ENCODE measurements around the gene AMIGO2. TPM values are rescaled to one million over a fixed set of nuclear protein-coding genes. Genes with fewer than 3 reads are reported as not detected.

Gene AMIGO2
- total RNA-seq, 1 experiment from 2014 or later = 8.6 TPM

DNA sequence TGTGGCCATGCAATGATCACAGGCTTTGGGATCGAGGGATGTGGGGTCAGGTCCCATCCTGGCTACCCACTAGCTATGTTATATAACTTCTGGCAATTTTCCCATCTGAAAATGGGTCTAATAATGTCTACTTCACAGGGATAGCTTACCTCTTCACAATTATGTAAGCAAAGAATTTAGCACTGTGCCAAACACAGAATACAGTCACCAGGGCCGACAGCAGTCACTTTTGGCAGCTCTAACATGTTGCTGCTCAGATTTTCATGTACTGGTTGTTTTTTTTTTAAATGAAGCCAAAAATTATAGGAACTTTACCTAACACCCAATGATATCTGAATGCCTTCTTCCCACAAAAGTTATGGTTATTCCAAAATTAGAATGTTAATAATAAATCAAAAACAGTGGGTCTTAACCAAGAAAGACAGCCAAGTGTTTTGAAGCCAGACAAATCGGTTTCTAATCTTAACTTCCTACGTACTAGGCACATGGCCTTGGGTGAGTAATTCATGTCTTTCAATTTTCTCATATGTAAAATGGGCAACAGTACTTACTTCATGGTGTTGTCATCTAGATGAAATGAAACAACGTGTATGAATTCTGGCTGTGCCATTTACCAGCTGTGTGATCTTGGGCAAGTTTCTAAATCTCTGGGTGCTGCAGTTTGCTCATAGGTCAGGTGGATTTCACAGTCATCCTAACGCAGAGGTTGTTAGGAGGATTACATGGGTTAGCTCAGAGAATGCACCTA lies 13.3 kb downstream of the AMIGO2 start:
- Histone ChIP-seq H3K27me3 (ENCODE audit: insufficient read depth, low read length) (no peaks in the 10 kb centered on the region), H2AK5ac (ENCODE audit: insufficient read length, low read length) (no peak overlapping the region), H4K8ac (replicated peaks; ENCODE audit: insufficient read length, low read depth, low read length) (no peak overlapping the region), H3K9ac (ENCODE audit: extremely low read depth, insufficient read length, low read length) (no peak overlapping the region), H3K23me2 (ENCODE audit: insufficient read length, low read depth, low read length, poor library complexity, severe bottlenecking) (no peaks in the 10 kb centered on the region), H3K14ac (ENCODE audit: insufficient read depth, low read length) (no peak overlapping the region), H3K4ac (ENCODE audit: low read depth, low read length) (no peak overlapping the region), H2BK5ac (ENCODE audit: insufficient read length, low read length) (no peak overlapping the region), H3K79me1 (ENCODE audit: insufficient read depth, low read depth, low read length, poor library complexity, severe bottlenecking) (no peaks in the 10 kb centered on the region), H3K27ac (ENCODE audit: insufficient read length, low read depth, low read length) (no peak overlapping the region), H4K20me1 (ENCODE audit: control insufficient read depth, insufficient read depth, insufficient read length) (no peaks in the 10 kb centered on the region), H2BK15ac (ENCODE audit: low read depth, low read length) (no peak overlapping the region), H3T11ph (ENCODE audit: low read length) (no peak overlapping the region), H2BK12ac (ENCODE audit: insufficient read length, low read depth, low read length) (no peak overlapping the region), H2BK120ac (ENCODE audit: low read depth, low read length, poor library complexity, severe bottlenecking) (no peak overlapping the region), H3K79me2 (ENCODE audit: insufficient read depth, low read length) (no peaks in the 10 kb centered on the region), H3K4me2 (ENCODE audit: insufficient read depth, insufficient read length, low read length) (no peak overlapping the region), H3K9me3 (ENCODE audit: control insufficient read depth, low read depth, low read length) (no peaks in the 10 kb centered on the region), H4K5ac (ENCODE audit: insufficient read length, low read depth, low read length) (no peak overlapping the region), H3K23ac (ENCODE audit: insufficient read length, low read depth, low read length) (no peak overlapping the region), H4K91ac (ENCODE audit: insufficient read length, low read depth, low read length) (no peak overlapping the region), H2AFZ (ENCODE audit: low read length) (no peak overlapping the region), H3K56ac (ENCODE audit: insufficient read length, low read depth, low read length) (no peak overlapping the region), H3K18ac (ENCODE audit: insufficient read length, low read depth, low read length) (no peak overlapping the region), H3K4me1 (ENCODE audit: insufficient read depth, low read length) (peaks cover 3% of the 10 kb centered on the region; the same call in 1 of the 2 replicates), H2BK20ac (ENCODE audit: low read depth, low read length, poor library complexity, severe bottlenecking) (no peak overlapping the region)
- H3K4me3 Mint-ChIP-seq = no peak overlapping the region
- TF ChIP-seq, protein P1, sequence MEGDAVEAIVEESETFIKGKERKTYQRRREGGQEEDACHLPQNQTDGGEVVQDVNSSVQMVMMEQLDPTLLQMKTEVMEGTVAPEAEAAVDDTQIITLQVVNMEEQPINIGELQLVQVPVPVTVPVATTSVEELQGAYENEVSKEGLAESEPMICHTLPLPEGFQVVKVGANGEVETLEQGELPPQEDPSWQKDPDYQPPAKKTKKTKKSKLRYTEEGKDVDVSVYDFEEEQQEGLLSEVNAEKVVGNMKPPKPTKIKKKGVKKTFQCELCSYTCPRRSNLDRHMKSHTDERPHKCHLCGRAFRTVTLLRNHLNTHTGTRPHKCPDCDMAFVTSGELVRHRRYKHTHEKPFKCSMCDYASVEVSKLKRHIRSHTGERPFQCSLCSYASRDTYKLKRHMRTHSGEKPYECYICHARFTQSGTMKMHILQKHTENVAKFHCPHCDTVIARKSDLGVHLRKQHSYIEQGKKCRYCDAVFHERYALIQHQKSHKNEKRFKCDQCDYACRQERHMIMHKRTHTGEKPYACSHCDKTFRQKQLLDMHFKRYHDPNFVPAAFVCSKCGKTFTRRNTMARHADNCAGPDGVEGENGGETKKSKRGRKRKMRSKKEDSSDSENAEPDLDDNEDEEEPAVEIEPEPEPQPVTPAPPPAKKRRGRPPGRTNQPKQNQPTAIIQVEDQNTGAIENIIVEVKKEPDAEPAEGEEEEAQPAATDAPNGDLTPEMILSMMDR (conservative IDR thresholded peaks at IDR 0.05) = no peak
- H3K4me1 Mint-ChIP-seq = peaks cover 19 to 22% of the 10 kb centered on the region in 2 experiments
- no peak for DNase-seq
- peaks cover 0 to 5% of the 10 kb centered on the region in 2 experiments; a peak in 3 of 5 replicates for H3K9me3 Mint-ChIP-seq
- no peaks in the 10 kb centered on the region for H3K36me3 Mint-ChIP-seq (ENCODE audit: insufficient read depth in 1 of 3, low read depth in 3 of 3)
- no peak overlapping the region for H3K27ac Mint-ChIP-seq
- WGBS (ENCODE audit: extremely low coverage, insufficient read length, low lambda C conversion rate) = no CpG with 5 or more reads among the region's 6 CpGs
- H3K27me3 Mint-ChIP-seq (ENCODE audit: low read depth) = no peaks in the 10 kb centered on the region
